Measurements from ENCODE around the gene SPATA7. TPM values are rescaled to one million over a fixed set of nuclear protein-coding genes. Genes with fewer than 3 reads are reported as not detected.

SPATA7 gene
- total and polyA plus RNA-seq, 9 of the 15 experiments (the other 6 are each of a cell fraction or from before 2014, with no cell fraction given) = 0.80 to 3.3 (median 2.5) TPM

- no peak overlapping the region for H3K4me2 ChIP-seq (ENCODE audit: insufficient read depth, low read length)
- H3K27me3 ChIP-seq (ENCODE audit: control insufficient read depth in 2 of 2, insufficient read depth in 2 of 2, low read length in 2 of 2) = no peaks in the 10 kb centered on the region
- H3K9me3 ChIP-seq (replicated peaks; ENCODE audit: control insufficient read depth, insufficient read depth, low read depth, low read length) = no peaks in the 10 kb centered on the region; the same call in 1 of the 2 replicates
- BruUV-seq (replicated peaks) = no TSS peak
- H3K9ac ChIP-seq (ENCODE audit: insufficient read depth in 1 of 2, low read depth in 2 of 2, low read length in 2 of 2) = no peak overlapping the region
- H2AFZ ChIP-seq (ENCODE audit: low read depth, low read length) = no peak overlapping the region
- DNase-seq (ENCODE audit: extremely low read depth in 1 of 4, low spot score in 3 of 4) = peak in 1 of 4 experiments; percentile 23
- intact Hi-C loops (cut with micrococcal nuclease) = no loop called here
- no peaks in the 10 kb centered on the region for H3K4me1 ChIP-seq (replicated peaks in 1 of 2; ENCODE audit: control insufficient read depth in 2 of 2, insufficient read depth in 2 of 2, low read length in 2 of 2)
- ATAC-seq = no peak
- WGBS (ENCODE audit: insufficient coverage, low coverage, missing lambda C conversion rate) = 16% methylated on average over 4 of the region's 4 CpGs
- H4K20me1 ChIP-seq (replicated peaks; ENCODE audit: control insufficient read depth, insufficient read depth, low read length) = no peaks in the 10 kb centered on the region
- ChIA-PET CTCF (ENCODE audit: low intra/inter-chr PET ratio) (no interaction called here), POLR2A (no interaction called here)
- H3K27ac ChIP-seq (ENCODE audit: extremely low read depth, low read depth, low read length) = no peak overlapping the region
- no peak for TF ChIP-seq CHD2 (IDR thresholded peaks at IDR 0.05; ENCODE audit: low read depth, low read length)
- no peak for TF ChIP-seq PRMT5 (CRISPR knock-in tag; IDR thresholded peaks at IDR 0.05)
- no peak for TF ChIP-seq KLF1 (tag; IDR thresholded peaks at IDR 0.05)
- no peak for TF ChIP-seq KLF13 (tag; IDR thresholded peaks at IDR 0.05; ENCODE audit: borderline replicate concordance, low read depth)
- no peak for TF ChIP-seq ZNF280B (CRISPR knock-in tag; IDR thresholded peaks at IDR 0.05)
- TF ChIP-seq ZC3H4 (CRISPR knock-in tag; IDR thresholded peaks at IDR 0.05; ENCODE audit: borderline replicate concordance) = no peak
- TF ChIP-seq ZNF253 (CRISPR knock-in tag; conservative IDR thresholded peaks at IDR 0.05) = no peak
- TF ChIP-seq ZNF512 (tag; IDR thresholded peaks at IDR 0.05) = no peak
- TF ChIP-seq TCFL5 (CRISPR knock-in tag; conservative IDR thresholded peaks at IDR 0.05) = no peak
- no peak for TF ChIP-seq ZNF436 (CRISPR knock-in tag; IDR thresholded peaks at IDR 0.05)
- no peak for TF ChIP-seq ZNF133 (CRISPR knock-in tag; IDR thresholded peaks at IDR 0.05)
- in situ Hi-C loops (cut with MboI) = no loop called here
- H3K79me2 ChIP-seq (ENCODE audit: control insufficient read depth, insufficient read depth, low read length) = no peaks in the 10 kb centered on the region
- no peak overlapping the region for H3K4me3 ChIP-seq
- H3K9me1 ChIP-seq (ENCODE audit: control insufficient read depth, insufficient read depth, low read length) = no peaks in the 10 kb centered on the region
- H3K36me3 ChIP-seq (ENCODE audit: control insufficient read depth, insufficient read depth, low read length) = no peaks in the 10 kb centered on the region
- FAIRE-seq = no peak
These were observed 66.8 kb downstream of the SPATA7 start for GRCh38 chr14:88452231-88452630.
